ENCODE measurements around the gene ARL4A. TPM values are rescaled to one million over a fixed set of nuclear protein-coding genes. Genes with fewer than 3 reads are reported as not detected.

Gene ARL4A
- polyA plus RNA-seq (2011; rRNA removed): 3.3 and 6.8 TPM in 2 replicates
- polyA minus RNA-seq (2011; rRNA and poly(A)+ RNA removed): 2.6 and 3.1 TPM in 2 replicates

GRCh38 chr7:12686891-12687717 lies at the start of gene ARL4A:
ARL4A (plus strand) TSS chr7:12687633; CDS start chr7:12688255, 622 bp downstream.
- peak; percentile 80 for DNase-seq (ENCODE audit: low read depth)
- CTCF ChIA-PET: interaction anchor here (0.6 to 5.4 kb wide), 62 partner anchors 10 to 575 kb away, joined by 3 to 74 read pairs (median 4); no protein-coding TSS in a partner anchor
- TF ChIP-seq CTCF (IDR thresholded peaks at IDR 0.05; ENCODE audit: insufficient read depth, low read depth, low read length): peak; percentile 40
- Histone ChIP-seq H3K27me3 (ENCODE audit: control insufficient read depth, insufficient read depth, low read length) (no peaks in the 10 kb centered on the region), H3K4me3 (ENCODE audit: low read depth, low read length) (peak within 1 kb of the TSS; percentile 81), H3K36me3 (ENCODE audit: control insufficient read depth, insufficient read depth, low read length) (no peaks in the 10 kb centered on the region)
- POLR2A ChIA-PET: interaction anchor here (0.6 to 1.0 kb wide), 4 partner anchors 28 to 180 kb away, joined by 3 to 4 read pairs (median 4); no protein-coding TSS in a partner anchor

GRCh38 chr7:12637819-12638592 lies 49.4 kb upstream of the ARL4A start:
- ChIA-PET POLR2A (no interaction called here), CTCF (interaction anchor here (0.5 to 3.0 kb wide), 12 partner anchors 10 to 638 kb away, joined by 3 to 11 read pairs (median 5); no protein-coding TSS in a partner anchor)
- no peak for TF ChIP-seq CTCF (IDR thresholded peaks at IDR 0.05; ENCODE audit: insufficient read depth, low read depth, low read length)

GRCh38 chr7:12638851-12639456 lies 48.5 kb upstream of the ARL4A start:
- DNase-seq (ENCODE audit: low read depth): no peak
- H3K4me3 ChIP-seq (ENCODE audit: low read depth, low read length): no peak overlapping the region
- H3K36me3 ChIP-seq (ENCODE audit: control insufficient read depth, insufficient read depth, low read length): no peaks in the 10 kb centered on the region
- ChIA-PET POLR2A (no interaction called here), CTCF (interaction anchor here (0.5 to 3.0 kb wide), 14 partner anchors 9 to 637 kb away, joined by 3 to 11 read pairs (median 4); no protein-coding TSS in a partner anchor)
- H3K27me3 ChIP-seq (ENCODE audit: control insufficient read depth, insufficient read depth, low read length): no peaks in the 10 kb centered on the region
- peak; percentile 46 for TF ChIP-seq CTCF (IDR thresholded peaks at IDR 0.05; ENCODE audit: insufficient read depth, low read depth, low read length)

More at GRCh38 chr7:12637819-12638592, 49.4 kb upstream of the ARL4A start:
- H3K4me3 ChIP-seq (ENCODE audit: low read depth, low read length): no peak overlapping the region
- DNase-seq (ENCODE audit: low read depth): no peak
- no peaks in the 10 kb centered on the region for H3K36me3 ChIP-seq (ENCODE audit: control insufficient read depth, insufficient read depth, low read length)
- no peaks in the 10 kb centered on the region for H3K27me3 ChIP-seq (ENCODE audit: control insufficient read depth, insufficient read depth, low read length)

- CTCF ChIA-PET: interaction anchor here (1.1 kb wide), 1 partner anchor 17 kb away, joined by 3 read pairs; no protein-coding TSS in a partner anchor
Measured at GRCh38 chr7:12640299-12641096, 46.9 kb upstream of the ARL4A start.

More at GRCh38 chr7:12640299-12641096, 46.9 kb upstream of the ARL4A start:
- TF ChIP-seq CTCF (IDR thresholded peaks at IDR 0.05; ENCODE audit: insufficient read depth, low read depth, low read length): no peak
- POLR2A ChIA-PET: no interaction called here
- Histone ChIP-seq H3K36me3 (ENCODE audit: control insufficient read depth, insufficient read depth, low read length) (no peaks in the 10 kb centered on the region), H3K4me3 (ENCODE audit: low read depth, low read length) (no peak overlapping the region), H3K27me3 (ENCODE audit: control insufficient read depth, insufficient read depth, low read length) (no peaks in the 10 kb centered on the region)
- no peak for DNase-seq (ENCODE audit: low read depth)

Data from BJ (cell line).